ENCODE results near the gene SH3GL1.

The SH3GL1 gene, protein sequence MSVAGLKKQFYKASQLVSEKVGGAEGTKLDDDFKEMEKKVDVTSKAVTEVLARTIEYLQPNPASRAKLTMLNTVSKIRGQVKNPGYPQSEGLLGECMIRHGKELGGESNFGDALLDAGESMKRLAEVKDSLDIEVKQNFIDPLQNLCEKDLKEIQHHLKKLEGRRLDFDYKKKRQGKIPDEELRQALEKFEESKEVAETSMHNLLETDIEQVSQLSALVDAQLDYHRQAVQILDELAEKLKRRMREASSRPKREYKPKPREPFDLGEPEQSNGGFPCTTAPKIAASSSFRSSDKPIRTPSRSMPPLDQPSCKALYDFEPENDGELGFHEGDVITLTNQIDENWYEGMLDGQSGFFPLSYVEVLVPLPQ
- total RNA-seq: 33.9 to 52.0 (median 39.6) reads per million in 4 experiments

DNA sequence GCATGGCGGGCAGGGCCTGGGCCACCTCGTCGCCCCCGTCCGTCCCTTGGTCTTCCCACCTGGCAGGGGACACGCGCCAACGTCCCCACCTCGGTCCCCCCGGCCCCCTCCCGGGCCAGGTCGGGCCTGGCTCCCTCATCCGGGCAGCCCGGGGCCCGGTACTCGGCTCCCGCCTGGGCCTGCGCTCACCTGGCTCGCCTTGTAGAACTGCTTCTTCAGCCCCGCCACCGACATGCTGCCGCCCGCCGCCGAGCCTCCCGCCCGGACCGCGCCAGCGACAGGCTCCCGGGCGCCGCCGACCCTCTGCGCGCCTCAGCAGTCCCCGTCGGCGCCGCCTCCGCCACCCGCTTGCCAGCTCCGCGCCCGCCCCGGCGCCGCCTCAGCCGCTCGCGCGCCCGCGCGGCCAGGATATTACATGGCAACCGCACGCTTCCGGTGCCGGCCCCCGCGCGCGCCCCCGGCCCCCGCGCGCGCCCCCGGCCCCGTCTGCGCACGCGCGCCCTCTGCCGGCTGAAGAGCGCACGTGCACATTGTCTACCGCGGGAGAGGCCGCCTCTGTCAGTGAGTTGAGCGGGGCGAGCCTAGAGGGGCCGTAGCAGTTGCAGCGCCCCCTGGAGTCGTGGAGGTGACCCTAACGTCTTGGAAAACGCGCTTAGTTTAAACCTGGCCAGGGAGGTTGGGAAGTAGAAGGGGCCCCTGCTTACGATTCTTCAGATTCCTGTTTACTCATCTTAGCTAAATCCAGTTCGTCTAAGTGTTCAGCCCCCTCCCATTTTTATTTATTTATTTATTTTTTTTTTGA is at the start of gene SH3GL1:
Gene SH3GL1 (minus strand): TSS at position 413 of the 802 bp plus-strand sequence. CDS start 179 bp downstream, at position 234.
- peak; percentile 92 for DNase-seq

GRCh38 chr19:4449639-4450028 is 49.3 kb upstream of the SH3GL1 start:
- DNase-seq: no peak

DNA sequence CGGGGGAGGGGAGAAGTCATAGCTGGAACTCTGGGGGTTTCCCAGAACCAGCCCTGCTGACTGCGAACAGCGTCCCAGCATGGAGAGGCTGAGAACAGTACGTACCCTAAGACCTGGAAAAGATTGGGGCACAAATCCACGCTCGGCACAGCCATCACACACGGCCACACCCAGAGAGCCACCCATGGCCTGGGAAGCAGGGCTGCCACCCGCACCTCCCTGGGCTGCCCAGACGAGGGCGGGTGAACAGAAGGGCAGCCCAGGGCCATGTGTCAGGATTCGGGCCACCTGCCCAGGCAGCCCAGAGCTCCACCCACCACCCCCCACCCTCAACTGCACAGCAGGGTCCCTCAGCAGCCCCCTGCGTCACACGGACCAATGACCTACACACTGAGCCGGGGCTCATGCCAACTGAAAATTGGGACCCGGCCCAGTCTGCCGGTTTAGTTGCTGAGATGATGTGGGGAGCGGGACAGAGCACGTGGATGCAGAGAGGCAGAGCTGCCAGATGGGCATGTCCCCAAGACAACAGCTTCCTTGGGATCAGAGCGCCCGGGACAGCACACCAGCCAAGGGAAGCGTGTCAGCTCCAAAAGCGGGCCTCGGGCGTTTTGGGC is 48.8 kb upstream of the SH3GL1 start:
- DNase-seq: no peak

DNA sequence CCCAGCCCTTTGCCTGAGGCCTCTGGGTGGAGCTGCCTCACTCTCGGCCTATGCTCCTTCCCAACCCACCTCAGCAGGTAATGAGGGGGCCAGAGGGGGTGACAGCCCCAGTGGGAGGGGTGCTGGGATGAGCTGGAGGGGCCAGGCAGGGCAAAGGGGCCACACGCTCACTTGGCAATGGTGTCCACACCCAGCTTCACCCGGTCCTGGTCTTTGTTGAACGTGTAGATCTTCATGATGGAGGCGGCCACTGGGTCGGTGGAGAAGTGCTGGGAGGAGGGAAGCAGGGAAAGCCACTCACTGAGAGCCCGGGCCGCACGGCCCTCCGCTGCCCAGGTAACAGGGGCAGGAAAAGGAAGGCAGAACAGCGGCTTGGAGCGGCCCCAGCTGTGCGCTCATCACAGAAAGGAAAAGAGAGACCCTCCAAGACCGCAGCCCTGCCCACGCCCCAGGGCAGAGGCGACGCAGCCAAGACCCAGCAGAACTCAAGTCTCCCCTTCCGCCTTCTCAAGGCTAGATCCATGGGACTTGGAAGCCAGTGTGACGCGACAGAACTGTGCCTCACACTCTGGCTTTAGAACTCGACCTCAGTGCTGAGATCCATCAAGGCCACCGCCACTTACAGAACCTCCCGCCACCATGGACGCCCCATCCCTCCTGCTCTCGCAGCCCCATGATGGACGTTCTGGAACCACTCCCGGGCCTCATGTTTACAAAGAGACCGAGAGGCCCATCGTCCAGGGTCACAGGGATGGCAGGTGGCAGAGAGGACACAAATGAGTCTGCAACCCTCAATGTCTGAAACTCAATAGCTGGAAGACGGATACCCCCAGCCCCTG is 48.0 kb upstream of the SH3GL1 start:
- DNase-seq: no peak

- DNase-seq: no peak
Observed at GRCh38 chr19:4447327-4448146, 47.2 kb upstream of the SH3GL1 start.

- no peak for DNase-seq
Observed at GRCh38 chr19:4446704-4447200, 46.4 kb upstream of the SH3GL1 start.

DNA sequence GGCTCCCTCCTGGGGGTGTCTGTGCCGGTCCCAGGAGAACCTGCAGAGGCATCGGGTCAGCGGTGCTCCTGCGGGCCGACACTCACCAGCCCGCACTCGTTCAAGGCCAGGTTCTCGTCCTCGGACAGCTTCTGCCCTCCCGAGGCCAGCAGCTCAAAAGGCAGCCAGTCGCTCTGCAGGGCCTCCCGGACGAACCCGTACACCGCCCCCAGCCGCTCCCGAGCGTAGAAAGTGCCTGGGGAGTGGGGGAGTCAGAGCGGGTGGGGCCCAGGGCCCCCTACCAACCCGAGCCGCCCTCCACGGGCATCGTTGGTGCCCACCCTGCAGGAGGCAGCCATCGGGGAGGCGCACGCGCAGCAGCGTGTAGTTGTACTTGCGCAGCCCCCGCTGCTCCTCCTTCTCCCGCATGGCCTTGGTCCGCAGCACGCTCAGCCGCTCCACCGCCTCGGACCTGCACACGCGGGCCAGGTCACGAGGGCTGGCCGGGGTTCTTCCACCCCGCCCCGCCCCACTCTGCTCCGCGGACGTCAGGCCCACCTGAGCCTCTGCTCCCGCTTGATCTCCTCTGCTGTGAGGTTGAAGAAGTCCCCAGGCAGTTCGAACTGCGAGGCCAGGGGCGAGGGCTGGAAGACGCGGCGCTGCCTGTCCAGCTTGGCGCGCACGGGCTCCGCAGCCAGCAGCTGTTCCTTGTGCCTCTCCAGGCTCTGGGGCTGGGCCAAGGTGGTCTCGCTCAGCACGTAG is 45.8 kb upstream of the SH3GL1 start:
- no peak for DNase-seq

- no peak for DNase-seq
Observed at GRCh38 chr19:4444765-4445741, 44.7 kb upstream of the SH3GL1 start.

GRCh38 chr19:4443966-4444764 is 43.8 kb upstream of the SH3GL1 start:
- no peak for DNase-seq

DNA sequence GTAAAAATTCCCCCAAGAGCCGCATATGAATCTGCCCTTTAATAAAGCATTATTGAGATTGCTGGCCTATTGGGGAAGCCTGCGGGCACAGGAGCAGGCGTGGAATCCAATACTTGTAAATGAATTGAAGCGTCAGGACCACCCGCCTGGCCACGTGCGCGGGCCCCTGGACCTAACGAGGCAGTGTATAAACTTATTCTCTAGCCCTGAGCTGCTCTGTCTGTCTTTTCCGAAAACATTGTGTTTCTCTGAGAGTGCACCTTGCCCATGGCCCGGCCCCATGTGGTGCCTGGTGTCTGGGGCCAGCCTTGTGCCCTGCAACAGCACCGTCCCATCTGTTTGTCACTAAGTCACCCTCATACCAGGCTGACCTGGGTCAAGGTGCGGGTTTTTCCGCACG is 42.8 kb upstream of the SH3GL1 start:
- no peak for DNase-seq

DNA sequence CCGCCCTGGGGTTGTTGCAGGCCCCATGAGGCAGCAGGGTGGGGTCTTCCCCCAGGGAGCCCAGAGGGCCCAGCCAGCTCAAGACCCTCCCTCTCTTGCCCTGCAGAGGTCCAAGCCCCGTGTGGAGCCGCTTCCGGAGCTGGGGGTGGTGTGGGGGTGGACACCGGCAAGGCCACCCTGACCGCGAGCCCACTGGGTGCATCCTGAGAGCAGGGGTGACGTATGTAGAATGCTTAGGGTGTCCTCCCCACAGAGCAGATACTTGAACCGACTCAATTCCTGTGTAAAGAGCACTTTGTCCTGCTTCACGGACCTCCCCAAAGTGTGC is 42.4 kb upstream of the SH3GL1 start:
- DNase-seq: no peak

- DNase-seq: no peak
Observed at GRCh38 chr19:4441994-4442818, 41.9 kb upstream of the SH3GL1 start.

DNA sequence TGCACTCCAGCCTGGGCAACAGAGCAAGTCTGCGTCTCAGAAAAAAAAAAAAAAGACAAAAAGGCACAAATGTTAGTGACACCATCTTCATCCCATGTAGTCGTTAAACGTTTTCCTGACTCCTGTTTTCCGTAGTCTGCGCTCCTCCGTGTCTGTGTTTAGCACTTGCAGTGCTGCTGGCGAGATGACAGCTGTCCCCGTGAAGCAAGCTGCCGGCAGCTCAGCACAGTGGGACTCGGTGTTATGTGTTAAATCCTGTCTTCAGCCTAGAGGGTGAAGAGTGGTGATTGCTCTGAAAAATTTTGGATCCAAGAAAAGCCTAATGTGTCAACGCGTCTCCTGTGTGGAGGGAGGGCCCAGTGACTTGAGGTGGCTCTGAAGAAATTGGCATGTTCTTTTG is 38.9 kb upstream of the SH3GL1 start:
- no peak for DNase-seq

GRCh38 chr19:4437103-4437502 is 36.8 kb upstream of the SH3GL1 start:
- DNase-seq: no peak

DNA sequence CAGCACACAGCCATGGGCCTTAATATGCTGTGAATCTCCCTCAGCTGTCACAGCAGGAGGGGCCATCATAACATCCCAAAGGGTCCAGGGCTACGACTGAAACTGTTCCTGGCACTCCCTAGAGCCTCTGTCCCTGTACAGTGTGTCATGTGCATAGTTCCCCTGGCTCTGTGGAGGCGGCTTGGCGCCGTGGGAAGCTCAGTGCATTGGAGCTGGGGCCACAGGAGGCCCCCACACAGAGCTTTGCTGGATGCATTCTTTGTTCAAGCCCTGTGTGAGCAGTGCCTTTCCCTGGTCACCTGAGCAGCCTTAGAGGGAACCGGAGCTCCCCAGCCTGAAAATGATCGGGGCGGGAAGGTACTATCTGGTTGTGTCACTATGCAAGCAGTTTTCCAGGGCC is 35.9 kb upstream of the SH3GL1 start:
- no peak for DNase-seq

GRCh38 chr19:4434391-4434790 is 34.0 kb upstream of the SH3GL1 start:
- DNase-seq: no peak

DNA sequence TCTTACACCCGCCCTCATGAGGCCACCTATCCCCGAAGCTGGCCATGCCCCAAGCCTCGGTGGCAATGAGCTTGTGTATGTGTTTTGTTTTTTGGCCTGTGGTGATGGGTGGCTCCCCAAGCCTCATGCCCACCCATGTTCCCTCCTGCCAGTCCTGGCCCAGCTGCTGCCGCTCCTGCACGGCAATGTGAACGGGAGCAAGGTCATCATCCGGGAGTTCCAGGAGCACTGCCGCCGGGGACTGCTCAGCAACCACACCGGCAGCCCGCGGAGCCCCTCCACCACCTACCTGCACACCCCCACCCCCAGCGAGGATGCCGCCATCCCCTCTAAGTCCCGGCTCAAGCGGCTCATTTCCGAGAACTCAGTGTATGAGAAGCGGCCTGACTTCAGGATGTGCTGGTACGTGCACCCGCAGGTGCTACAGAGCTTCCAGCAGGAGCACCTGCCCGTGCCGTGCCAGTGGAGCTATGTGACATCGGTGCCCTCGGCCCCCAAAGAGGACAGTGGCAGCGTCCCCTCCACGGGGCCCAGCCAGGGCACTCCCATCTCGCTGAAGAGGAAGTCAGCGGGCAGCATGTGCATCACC is 32.7 kb upstream of the SH3GL1 start:
- no peak for DNase-seq

Data from effector CD8-positive, alpha-beta T cell (primary cell).